ENCODE data around the gene SDHAF1.

DNA sequence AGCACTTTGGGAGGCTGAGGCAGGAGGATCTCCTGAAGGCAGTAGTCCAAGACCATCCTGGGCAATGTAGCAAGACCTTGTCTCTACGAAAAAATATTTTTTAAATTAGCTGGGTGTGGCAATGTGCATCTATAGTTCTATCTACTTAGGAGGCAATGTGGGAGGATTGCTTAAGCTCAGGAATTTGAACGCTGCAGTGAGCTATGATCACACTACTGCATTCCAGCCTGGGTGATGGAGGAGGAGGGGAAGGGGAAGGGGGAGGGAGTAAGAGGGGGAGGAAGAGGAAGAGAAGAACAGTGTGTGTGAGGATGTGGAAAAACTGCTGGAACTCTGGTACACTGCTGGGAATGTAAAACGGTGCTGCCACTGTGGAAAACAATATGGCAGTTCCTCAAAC, 46.8 kb downstream of the SDHAF1 start:
- TF ChIP-seq, protein P1, sequence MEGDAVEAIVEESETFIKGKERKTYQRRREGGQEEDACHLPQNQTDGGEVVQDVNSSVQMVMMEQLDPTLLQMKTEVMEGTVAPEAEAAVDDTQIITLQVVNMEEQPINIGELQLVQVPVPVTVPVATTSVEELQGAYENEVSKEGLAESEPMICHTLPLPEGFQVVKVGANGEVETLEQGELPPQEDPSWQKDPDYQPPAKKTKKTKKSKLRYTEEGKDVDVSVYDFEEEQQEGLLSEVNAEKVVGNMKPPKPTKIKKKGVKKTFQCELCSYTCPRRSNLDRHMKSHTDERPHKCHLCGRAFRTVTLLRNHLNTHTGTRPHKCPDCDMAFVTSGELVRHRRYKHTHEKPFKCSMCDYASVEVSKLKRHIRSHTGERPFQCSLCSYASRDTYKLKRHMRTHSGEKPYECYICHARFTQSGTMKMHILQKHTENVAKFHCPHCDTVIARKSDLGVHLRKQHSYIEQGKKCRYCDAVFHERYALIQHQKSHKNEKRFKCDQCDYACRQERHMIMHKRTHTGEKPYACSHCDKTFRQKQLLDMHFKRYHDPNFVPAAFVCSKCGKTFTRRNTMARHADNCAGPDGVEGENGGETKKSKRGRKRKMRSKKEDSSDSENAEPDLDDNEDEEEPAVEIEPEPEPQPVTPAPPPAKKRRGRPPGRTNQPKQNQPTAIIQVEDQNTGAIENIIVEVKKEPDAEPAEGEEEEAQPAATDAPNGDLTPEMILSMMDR (IDR thresholded peaks at IDR 0.05; ENCODE audit: poor library complexity, severe bottlenecking), result no peak
- no peak for TF ChIP-seq EP300 (conservative IDR thresholded peaks at IDR 0.05; ENCODE audit: poor library complexity, severe bottlenecking)
- TF ChIP-seq EZH2 (IDR thresholded peaks at IDR 0.05; ENCODE audit: borderline replicate concordance, insufficient read depth, low read length, poor library complexity, severe bottlenecking), result no peak
- no peak for TF ChIP-seq TAF1 (IDR thresholded peaks at IDR 0.05; ENCODE audit: low read depth)
- no peak for TF ChIP-seq REST (IDR thresholded peaks at IDR 0.05; ENCODE audit: borderline replicate concordance)
- no peak for TF ChIP-seq POLR2AphosphoS5 (IDR thresholded peaks at IDR 0.05)
- no peak for TF ChIP-seq RAD21 (conservative IDR thresholded peaks at IDR 0.05)
